Left ventricle myocardium superior (tissue), 1 donor: ENCODE data around the gene TEX22. TPM values are rescaled to one million over a fixed set of nuclear protein-coding genes. Genes with fewer than 3 reads are reported as not detected.
A peak's percentile ranks its signal among the peaks of the same experiment; 100 is the strongest.

ENCODE experiments used
- ATAC-seq: fragments of 200-7000 bp; cut with Tn5 transposase; one replicate; pipeline ENCODE4 v1.9.1; 2020; ENCODE audit warnings: mild to moderate bottlenecking, moderate library complexity
- DNase-seq: peaks from one replicate; pipeline ENCODE4 v3.0.0-alpha.2; 2020
- intact Hi-C: fragments of 100-400 bp; cut with micrococcal nuclease; formaldehyde crosslinking; loops from one replicate; pipeline ENCODE4 v1.11.0; 2022
- total RNA-seq: library from RNA; stranded (reverse); fragmentation: NEBNext Ultra II Directional; extraction: Animal tissue kit (Norgen Biotek cat#: 25700); gene quantifications from one replicate; pipeline ENCODE4 v1.2.1, GENCODE V29; 2021
- donor health status: DM: no; HTN: yes; CAD: no; lungs with severe emphysema.

Gene TEX22
- total RNA-seq, 1 donor from 2014 or later: 1.6 TPM

DNA sequence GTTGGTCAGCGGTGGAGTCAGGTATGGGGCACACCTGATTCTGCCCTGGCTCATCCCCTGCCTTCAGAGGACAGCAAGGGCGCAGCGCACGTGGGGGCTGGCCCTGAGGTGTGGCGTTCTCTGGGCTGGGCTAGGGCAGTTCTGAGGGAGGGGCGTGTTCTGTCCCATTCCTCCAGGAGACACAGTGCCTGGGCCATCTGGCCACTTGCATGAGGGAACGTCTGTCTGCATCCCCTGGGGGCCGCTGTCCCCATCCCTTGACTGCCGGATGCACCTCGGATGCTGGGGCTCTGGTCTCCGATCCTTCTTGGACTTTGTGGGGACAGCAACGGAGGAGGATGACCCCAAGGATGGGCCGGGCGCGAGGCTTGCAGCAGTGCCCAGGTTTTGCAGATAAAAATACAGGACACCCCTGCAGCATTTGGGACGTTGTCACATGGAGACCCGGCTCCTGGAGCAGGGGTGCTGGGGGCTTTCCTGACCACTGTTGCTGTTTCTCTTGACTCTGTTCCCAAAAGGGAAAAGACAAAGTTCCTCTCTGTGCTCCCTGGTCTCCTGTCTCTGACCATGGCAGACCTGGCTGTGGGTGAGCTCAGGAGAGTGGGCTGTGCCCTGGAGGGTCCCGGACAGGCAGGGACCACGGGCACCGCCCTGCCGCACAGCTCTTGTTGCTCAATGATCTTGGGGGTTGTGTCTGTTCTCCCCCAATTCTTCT is 28.2 kb downstream of the TEX22 start:
- ATAC-seq: no peak
- DNase-seq: no peak
- intact Hi-C loops: no loop called here

DNA sequence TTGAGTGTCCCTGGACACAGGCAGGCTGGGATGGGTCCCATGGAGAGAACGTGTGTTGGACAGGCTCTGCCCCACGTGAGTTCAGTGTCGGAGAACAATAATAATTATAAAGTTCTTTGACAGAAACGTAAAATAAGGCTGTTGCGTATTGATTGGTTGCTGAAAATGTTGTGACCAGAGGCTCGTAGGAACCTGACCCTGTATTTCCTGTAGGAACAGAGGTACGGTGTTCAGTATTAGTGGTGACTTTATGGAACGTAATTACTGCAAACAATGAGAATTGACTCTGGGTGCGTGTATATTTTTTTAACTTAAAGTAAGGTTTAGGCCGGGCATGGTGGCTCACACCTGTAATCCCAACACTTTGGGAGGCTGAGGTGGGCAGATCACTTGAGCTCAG is 29.1 kb downstream of the TEX22 start:
- intact Hi-C loops: no loop called here
- no peak for DNase-seq
- no peak for ATAC-seq

DNA sequence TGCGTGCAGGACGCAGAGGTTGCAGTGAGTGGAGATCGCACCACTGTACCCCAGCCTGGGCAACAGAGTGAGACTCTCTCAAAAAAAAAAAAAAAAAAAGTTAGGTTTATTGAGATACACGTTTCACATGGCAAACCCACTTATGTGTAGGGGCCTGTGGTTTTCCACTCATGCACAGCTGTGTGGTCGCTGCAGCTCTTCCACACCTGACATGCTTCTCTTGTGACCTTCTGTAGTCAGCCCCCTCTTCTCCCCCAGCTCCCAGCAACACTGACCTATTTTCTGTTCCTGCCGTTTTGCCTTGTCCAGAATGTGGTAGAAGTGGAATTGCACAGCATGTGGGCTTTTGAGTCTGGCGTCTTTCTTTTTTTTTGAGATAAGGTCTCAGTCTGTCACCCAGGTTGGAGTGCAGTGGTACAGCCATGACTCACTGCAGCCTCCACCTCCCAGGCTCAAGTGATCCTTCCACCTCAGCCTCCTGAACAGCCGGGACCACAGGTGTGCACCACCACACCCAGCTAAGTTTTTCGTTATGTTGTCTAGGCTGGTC is 29.7 kb downstream of the TEX22 start:
- DNase-seq (no peak), ATAC-seq (no peak)
- intact Hi-C loops: no loop called here

DNA sequence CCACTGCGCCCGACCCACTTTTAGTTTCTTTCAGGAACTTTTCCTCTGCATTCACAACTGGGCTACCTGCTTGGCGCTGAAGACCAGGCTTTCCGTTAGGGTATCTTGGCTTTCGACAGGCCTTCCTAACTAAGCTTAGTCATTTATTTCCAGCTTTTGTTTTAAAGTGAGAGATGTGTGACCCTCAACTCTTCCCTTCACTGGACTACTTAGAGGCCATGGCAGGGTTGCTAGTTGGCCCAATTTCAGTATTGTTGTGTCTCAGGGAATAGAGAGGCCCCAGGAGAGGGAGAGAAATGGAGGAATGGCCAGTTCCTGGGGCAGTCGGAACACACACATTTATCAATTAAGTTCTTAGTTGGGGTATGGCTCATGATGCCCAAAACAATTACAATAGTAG is 31.7 kb downstream of the TEX22 start:
- no peak for DNase-seq
- intact Hi-C loops: no loop called here
- ATAC-seq: no peak

DNA sequence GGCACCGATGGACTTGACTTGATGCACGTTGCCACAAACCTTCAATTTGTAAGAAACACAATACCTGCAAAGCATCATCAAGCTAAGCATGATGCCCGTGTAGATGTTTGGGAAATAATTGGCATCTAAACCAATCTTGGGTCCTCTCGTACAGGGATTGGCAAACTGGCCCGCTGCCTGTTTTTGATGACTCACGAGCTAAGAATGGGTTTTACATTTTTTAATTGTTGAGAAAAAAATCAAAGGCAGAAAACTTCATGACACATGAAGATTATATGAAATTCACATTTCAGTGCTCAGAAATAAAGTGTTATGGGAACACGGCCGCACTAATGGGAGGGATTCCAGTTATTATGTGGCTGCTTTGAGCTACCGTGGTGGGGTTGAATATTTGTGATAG is 32.2 kb downstream of the TEX22 start:
- ATAC-seq (no peak), DNase-seq (no peak)
- intact Hi-C loops: no loop called here

DNA sequence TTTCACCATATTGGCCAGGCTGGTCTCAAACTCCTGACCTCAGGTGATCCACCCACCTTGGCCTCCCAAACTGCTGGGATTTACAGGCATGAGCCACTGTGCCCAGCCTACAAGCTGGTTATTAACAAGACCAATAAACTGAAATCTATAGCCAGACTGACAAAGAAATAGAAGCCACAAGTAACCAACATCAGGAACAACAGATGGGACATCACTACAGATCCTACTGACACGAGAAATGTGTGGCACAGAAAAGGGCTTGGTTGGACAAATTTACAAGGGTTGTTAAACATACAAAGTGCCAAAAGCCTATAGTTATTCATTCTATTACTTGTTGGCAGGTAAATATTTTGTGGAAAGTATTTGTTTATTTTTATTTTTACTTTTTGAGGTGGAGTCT is 32.9 kb downstream of the TEX22 start:
- ATAC-seq (no peak), DNase-seq (no peak)
- intact Hi-C loops: no loop called here

DNA sequence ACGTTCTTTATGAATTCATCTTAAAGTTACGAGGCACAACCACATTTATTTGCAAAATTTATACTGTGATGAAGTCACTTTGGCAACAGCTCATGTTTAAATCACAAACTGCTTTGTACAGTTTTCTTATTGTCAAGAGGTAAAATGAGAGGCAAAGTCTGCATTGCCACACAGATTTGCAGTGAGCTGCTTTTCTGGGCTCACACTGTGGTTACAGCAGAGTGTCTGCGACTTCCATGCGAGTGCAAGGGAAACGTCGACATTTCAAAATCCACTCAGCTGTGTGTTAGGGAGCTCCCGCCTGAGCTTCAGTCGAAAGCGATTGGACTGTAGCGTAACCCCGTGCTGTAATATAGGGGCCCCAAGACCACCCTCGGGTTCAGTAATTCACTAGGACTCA is 34.3 kb downstream of the TEX22 start:
- DNase-seq: no peak
- no peak for ATAC-seq
- intact Hi-C loops: no loop called here

DNA sequence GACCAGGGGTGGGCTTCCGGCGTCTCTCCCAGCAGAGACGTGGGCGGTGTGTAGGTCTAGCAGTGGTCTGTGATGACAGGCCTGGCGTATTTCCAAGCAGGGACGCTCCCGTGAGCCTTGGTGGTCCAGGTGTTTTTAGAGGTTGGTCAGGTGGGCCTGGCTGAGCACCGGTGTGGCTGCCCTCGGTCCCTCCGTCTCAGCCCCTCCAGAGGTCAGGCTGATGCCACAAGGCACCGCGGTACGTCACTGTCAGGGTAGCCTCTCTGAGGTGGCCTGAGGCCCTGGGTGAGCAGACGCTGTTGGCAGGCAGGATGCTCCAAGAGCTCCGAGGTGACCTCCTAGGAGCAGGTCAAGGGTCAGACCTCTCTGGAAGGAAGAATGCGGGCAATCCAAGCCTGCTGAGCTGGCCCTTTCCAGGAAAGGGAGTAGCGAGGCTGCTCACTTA is 34.8 kb downstream of the TEX22 start:
- intact Hi-C loops: no loop called here
- ATAC-seq (no peak), DNase-seq (peak; percentile 33)

DNA sequence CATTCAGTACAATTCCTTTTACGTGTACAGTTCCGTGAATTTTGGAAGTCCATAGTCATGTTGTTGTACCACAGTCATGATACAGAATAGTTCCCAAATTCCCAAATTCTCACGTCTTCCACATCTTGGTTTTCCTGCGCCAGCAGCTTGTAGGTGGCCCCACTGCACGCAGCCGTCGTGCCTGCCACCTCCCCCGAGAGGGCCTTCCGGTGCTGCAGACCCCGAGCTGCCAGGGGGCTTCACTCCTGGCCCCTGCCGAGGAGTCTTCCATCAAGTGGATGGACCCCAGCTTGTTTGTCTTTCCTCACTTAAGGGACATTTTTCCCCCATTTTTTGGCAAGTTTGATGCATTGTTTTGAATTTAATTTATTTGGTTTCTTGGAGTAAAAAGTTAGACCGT is 38.1 kb downstream of the TEX22 start:
- DNase-seq (no peak), ATAC-seq (no peak)
- intact Hi-C loops: no loop called here

DNA sequence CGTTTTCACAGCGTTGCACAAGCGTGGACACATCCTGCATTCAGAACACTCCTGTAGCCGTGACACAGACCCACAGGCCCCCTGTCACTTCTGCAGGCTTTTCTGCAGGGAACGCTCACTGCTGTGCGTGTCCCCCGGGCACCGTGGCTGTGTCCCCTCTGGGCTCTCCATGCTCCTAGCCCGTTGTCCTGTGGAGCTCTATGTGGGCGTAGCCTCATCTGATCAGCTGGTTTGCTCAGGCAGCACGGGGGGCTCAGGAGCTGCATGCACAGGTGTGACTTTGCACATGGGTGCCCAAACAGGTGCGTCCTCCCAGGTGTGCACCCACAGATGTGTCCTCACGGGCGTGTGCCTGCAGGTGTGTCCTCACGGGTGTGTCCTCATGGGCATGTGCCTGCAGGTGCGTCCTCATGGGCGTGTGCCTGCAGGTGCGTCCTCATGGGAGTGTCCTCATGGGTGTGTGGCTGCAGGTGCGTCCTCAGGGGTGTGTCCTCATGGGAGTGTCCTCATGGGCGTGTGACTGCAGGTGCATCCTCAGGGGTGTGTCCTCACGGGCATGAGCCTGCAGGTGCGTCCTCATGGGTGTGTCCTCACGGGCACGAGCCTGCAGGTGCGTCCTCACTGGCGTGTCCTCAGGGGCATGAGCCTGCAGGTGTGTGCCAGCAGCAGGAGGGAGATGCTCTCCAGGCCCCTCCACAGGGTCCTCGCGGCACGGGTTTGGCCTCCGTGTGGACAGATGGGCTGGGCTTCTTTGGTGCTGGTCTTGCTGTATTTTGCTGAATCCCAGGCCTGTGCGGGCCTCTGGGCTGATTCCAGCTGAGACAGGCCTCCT is 38.8 kb downstream of the TEX22 start:
- DNase-seq: no peak
- ATAC-seq: no peak
- intact Hi-C loops: no loop called here

DNA sequence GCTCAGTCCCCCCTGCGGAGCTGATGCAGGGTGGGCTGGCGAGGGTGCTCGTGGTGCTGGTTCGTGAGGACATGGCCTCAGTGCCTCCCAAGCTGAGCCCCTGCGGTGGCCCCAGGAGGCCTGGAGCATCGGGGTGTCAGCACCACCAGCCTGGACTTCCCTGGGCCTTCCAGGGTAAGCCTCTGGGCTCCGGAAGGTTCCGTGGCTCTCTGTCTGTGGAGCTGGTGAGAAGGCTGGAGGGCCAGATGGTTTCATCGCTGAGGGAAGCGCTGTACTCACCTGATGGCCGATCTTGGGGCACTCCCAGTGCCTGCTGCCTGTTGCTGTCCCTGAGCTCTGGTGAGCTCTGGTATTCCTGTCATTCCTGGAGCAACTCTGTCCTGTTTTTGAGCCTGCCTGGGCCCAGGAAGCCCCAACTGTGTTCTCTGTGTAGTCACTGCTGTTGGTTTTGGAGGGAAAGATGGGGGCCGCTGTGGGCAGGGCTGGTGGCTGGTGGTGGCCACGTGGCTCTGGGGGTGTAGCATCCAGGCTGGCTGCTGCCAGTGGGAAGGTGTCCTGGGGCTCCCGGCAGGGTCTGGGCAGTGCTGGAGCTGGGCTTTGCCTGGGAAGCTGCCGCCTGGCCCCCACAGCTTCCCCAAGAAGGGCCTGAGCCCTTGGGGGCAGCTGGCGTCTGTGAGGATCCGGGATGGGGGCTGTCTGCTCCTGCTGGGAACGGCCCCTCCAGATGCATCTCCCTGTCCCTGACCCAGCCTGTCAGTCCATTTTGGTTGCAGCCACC is 39.6 kb downstream of the TEX22 start:
- intact Hi-C loops: no loop called here
- DNase-seq (no peak), ATAC-seq (no peak)

DNA sequence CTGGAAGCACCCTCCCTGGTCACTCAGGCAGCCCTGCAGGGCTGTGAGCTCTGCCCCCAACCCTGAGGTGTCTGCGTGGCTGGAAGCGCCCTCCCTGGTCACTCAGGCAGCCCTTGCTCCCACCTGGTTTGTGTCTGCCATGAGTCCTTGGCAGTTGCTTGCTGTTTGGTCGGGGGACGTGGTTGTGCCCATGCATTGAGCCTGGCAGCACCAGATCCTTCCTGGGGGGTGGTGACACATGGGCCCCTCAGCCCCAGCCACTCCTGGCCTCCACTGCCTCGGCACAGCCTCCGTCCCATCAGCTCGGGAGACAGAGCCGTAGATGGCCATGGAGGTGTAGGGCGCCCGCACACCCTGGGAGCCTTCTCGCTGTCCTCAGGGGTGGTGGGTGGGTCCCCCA is 40.8 kb downstream of the TEX22 start:
- no peak for ATAC-seq
- DNase-seq: peak; percentile 25
- intact Hi-C loops: no loop called here

DNA sequence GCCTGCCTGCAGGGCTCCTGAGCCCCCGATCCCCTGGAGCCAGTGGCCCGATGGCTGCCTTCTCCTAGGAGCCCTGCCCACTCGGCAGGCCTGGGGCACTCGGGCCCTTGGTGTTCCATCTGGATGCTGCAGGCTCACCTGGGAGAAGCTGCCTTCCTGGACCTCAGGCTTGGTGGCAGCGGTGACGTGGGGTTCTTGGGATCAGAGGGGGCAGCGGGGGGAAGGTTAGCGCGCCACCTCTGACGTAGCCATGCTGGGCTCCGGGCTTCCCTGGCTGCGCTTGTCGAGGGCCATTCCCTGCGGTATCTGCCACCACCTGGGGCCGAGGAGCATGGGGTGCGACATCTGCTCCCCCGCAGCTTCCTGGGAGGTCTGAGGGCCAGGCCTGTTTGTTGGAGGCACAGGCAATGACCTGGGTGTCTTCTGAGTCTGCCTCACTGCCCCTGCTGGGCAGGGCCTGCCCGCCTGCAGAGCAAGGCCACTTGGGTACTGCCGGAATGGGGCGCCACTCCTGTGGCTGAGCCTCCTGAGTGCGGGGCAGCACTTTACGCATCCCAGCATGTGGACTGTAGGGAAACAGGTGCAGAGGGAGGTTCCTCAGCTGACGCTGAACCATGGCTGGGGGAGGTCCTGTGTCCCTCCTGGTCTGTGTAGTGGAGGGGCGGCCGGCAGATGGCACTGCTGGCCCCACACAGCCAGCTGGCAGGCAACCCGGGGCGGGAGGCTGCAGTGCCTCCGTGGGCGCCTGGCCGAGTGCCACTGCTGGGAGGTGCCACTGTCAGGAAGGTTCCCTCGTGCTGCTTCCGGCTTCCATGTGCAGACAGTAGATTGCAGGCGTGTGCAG is 41.6 kb downstream of the TEX22 start:
- intact Hi-C loops: no loop called here
- ATAC-seq: peak; percentile 13
- peak; percentile 38 for DNase-seq

DNA sequence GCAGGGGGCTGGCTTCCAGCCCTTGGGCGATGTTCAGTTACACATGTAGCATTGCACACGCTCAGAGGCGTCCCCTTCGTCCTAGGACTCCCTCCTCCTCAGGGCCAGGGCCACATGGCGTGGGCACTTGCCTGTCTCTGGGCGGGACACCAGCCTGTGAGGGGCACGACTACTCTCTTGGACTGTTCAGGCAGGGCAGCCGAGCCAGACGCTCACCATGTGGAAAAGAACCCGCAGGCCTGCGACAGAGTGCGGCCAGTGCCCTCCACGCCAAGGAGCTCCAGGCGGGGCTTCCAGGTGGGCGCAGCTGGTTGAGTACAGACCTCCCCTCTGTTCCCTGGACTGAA is 42.2 kb downstream of the TEX22 start:
- intact Hi-C loops: no loop called here
- DNase-seq: no peak
- ATAC-seq: no peak

DNA sequence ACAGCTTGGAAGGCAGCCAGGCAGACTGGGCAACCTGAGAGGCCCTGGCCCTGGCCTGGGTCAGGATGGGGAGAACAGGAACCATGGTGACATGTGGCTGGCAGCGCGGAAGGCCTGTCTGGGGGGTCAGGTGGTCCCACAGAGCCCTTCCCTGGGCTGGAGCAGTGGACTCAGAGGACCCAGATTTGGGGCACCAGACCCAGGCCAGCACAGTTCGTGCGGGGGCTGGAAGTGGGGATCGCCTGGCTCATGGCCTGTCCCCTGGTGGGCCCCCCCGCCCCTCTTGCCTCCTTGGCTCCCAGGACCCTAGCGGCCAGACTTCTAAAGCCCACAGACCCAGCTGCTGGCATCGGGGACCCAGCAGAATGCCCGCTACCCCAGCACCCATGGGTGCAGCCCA is 42.7 kb downstream of the TEX22 start:
- DNase-seq (no peak), ATAC-seq (no peak)
- intact Hi-C loops: no loop called here

DNA sequence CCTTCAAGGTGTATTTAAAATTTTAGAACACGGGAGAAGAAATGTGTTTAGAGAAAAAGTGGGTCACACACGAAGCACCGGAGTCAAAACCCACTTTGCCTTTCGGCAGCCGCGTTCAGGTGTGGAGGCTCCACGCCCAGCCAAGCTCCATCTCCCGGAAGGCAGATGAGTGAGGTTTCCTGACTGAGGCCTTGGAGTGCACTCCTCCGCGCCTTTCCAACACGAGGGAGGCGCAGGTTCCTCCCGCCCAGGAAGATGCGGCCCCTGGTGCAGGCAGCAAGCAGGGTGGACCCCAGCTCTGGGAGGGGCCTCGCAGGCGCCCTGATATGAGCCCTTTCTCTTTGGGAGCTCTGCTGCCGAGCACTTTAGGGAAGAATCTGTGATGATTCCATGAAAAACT is 43.8 kb downstream of the TEX22 start:
- no peak for ATAC-seq
- no peak for DNase-seq
- intact Hi-C loops: no loop called here

DNA sequence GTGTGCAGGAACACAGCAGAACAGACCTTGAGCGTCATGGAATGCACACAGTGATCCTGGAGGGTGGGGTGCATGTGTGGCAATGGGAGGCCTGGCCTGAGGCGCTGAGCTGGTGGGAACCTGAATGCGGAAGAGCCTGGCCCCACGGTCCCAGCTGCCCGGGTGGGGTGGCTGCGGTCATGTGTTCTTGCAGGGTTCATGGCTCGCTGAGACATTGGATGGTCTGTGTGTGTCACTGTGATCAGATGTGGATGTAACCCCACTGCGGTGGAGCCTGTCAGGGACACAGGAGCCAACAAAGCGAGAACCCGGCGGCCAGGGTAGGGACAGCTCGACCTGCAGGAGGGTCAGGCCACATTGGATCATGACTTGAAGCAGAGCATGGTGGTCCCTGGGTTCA is 44.5 kb downstream of the TEX22 start:
- no peak for DNase-seq
- no peak for ATAC-seq
- intact Hi-C loops: no loop called here

DNA sequence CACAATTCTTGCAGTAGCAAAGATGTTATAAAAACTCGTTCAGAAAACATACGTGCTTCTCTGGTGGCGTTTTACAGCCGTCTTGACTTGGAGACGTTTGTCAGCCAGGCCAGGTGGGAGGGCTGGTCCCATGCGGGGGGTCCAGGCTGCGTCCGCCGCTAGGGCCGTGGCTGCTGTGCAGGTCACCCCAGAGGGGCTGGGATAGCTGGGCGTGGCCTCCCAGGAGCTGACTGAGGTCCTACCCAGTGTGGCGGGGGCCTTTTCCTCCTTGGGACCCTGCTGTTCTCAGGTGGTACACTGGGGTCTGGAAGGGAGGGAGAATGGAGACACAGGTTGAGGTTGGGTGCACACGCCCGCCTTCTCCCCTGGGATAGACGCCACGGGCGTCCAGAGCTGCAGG is 46.5 kb downstream of the TEX22 start:
- intact Hi-C loops: no loop called here
- peak; percentile 28 for DNase-seq

DNA sequence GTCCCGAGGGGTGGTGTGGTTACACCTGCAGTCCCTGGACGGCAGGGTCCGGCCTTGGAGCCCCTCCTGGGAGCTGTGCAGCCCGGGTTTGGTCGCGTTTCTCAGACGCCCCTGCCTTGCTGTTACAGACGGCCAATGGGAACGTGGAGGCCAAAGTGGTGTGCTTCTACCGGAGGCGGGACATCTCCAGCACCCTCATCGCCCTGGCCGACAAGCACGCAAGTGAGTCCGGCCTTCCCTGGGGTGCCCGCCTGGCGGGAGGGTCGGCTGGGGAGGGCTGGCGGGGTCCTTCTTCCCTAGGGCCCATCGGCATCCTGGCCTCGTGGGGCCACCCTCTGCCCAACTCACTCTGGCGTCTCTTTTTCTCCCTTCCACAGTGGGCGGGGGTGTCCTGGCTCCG is 47.0 kb downstream of the TEX22 start:
- DNase-seq: peak; percentile 29
- no peak for ATAC-seq
- intact Hi-C loops: no loop called here

More for the DNA sequence above, 46.5 kb downstream of the TEX22 start:
- ATAC-seq: no peak
